Smooth muscle cell (in vitro differentiated cells): ENCODE results near the gene TRMT10B. TPM values are rescaled to one million over a fixed set of nuclear protein-coding genes. Genes with fewer than 3 reads are reported as not detected.

Source experiments
- DNase-seq: peaks from one replicate; lab custom pipeline; 2025; ENCODE audit not compliant: unreplicated experiment; lab: John Stamatoyannopoulos, UW
- H2AFZ ChIP-seq: fragments of 200-600 bp; sonication (generic); 2 replicates; pipeline ENCODE4 v1.6.0; 2016; ENCODE audit warnings: antibody characterized with exemption, low read depth, mild to moderate bottlenecking
- H3F3A ChIP-seq: fragments of 200-600 bp; sonication (generic); 2 replicates; pipeline ENCODE4 v1.6.0; 2017; ENCODE audit warnings: antibody characterized with exemption, low read depth
- H3K27ac ChIP-seq: fragments of 200-600 bp; sonication (generic); 2 replicates; pipeline ENCODE4 v1.5.1; 2016; ENCODE audit warnings: low read depth, mild to moderate bottlenecking
- H3K27me3 ChIP-seq: fragments of 200-600 bp; sonication (generic); 2 replicates; pipeline ENCODE4 v1.6.1; 2016; ENCODE audit warnings: low read depth, mild to moderate bottlenecking
- H3K36me3 ChIP-seq: fragments of 200-600 bp; sonication (generic); 2 replicates; pipeline ENCODE4 v1.5.1; 2016; ENCODE audit warnings: low read depth
- H3K4me1 ChIP-seq: fragments of 200-600 bp; sonication (generic); 2 replicates; pipeline ENCODE4 v1.5.1; 2016; ENCODE audit warnings: low read depth
- H3K4me2 ChIP-seq: fragments of 200-600 bp; sonication (generic); 2 replicates; pipeline ENCODE4 v1.6.0; 2016; ENCODE audit warnings: mild to moderate bottlenecking
- H3K4me3 ChIP-seq: fragments of 200-600 bp; sonication (generic); 2 replicates; pipeline ENCODE4 v1.5.1; 2016; ENCODE audit warnings: mild to moderate bottlenecking
- H3K79me2 ChIP-seq: fragments of 200-600 bp; sonication (generic); 2 replicates; pipeline ENCODE4 v1.6.0; 2016; ENCODE audit warnings: low read depth, mild to moderate bottlenecking
- H3K9ac ChIP-seq: fragments of 200-600 bp; sonication (generic); 2 replicates; pipeline ENCODE4 v1.6.0; 2016; ENCODE audit warnings: low read depth
- H3K9me3 ChIP-seq: fragments of 200-600 bp; sonication (generic); replicated peaks from 2 replicates; pipeline ENCODE4 v1.5.1; 2016; ENCODE audit warnings: low read depth
- H4K20me1 ChIP-seq: fragments of 200-600 bp; sonication (generic); 2 replicates; pipeline ENCODE4 v1.6.0; 2016; ENCODE audit warnings: low read depth
- WGBS: methylation state at CpG from one replicate; pipeline ENCODE4 v1.1.7; 2016; ENCODE audit warnings: low lambda C conversion rate; 5-methylcytosine and 5-hydroxymethylcytosine counted together
- polyA plus RNA-seq: library from polyadenylated mRNA; unstranded; fragments of >200 nt; fragmentation: Nextera tagmentation; extraction: Ambion mirVana; gene quantifications from 2 replicates; pipeline ENCODE4 v1.2.1, GENCODE V29; 2016
- total RNA-seq: library from RNA; depleted of rRNA; stranded (reverse); fragments of >200 nt; gene quantifications from 2 replicates; pipeline ENCODE4 v1.2.3, GENCODE V29; 2014
- TF ChIP-seq, protein P1 (sequence below): fragments of 200-600 bp; sonication (generic); IDR thresholded peaks from 2 replicates; pipeline ENCODE4 v1.5.1; 2017; ENCODE audit warnings: borderline replicate concordance, mild to moderate bottlenecking, antibody characterized with exemption; ENCODE audit not compliant: insufficient read depth, poor library complexity, severe bottlenecking

Gene TRMT10B
- total and polyA plus RNA-seq, 2 experiments from 2014 or later, result 2.7 to 6.4 TPM

DNA sequence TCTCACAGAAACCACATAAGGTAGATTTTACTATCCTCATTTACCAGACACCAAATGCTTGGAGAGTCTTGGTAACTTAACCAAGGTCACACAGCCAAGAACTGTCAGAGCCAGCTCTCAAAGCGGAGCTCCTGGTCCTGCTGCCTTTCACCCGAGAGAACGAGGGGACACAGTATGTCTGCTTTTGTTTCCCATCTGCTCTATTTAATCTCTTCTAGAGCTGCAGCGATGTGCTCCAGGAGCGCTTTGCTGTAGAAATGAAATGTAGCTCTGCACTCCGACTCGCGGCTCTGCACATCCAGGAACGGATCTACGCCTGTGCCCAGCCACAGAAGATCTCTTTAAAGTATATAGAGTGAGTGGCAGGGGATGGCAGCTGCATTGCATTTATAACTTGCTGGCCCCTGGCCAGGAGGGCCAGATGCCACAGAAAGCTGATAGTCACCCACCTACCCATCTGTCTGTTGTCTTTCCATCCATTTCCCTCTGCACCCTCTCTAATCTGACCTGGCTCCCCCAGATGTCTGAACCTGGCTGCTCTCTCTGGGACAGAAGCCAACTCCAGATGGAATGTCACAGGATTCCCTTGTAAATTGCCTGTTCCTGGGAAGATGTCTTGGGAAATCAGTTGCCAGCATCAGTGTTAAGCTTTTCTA, 21.4 kb upstream of the TRMT10B start:
- WGBS, result 92% methylated on average over 10 of the region's 10 CpGs

GRCh38 chr9:37732952-37733351, 20.7 kb upstream of the TRMT10B start:
- H3K4me2 ChIP-seq, result no peak overlapping the region
- no peaks in the 10 kb centered on the region for H3K79me2 ChIP-seq
- TF ChIP-seq, protein P1, sequence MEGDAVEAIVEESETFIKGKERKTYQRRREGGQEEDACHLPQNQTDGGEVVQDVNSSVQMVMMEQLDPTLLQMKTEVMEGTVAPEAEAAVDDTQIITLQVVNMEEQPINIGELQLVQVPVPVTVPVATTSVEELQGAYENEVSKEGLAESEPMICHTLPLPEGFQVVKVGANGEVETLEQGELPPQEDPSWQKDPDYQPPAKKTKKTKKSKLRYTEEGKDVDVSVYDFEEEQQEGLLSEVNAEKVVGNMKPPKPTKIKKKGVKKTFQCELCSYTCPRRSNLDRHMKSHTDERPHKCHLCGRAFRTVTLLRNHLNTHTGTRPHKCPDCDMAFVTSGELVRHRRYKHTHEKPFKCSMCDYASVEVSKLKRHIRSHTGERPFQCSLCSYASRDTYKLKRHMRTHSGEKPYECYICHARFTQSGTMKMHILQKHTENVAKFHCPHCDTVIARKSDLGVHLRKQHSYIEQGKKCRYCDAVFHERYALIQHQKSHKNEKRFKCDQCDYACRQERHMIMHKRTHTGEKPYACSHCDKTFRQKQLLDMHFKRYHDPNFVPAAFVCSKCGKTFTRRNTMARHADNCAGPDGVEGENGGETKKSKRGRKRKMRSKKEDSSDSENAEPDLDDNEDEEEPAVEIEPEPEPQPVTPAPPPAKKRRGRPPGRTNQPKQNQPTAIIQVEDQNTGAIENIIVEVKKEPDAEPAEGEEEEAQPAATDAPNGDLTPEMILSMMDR, result no peak
- no peak overlapping the region for H3K9ac ChIP-seq
- H3K27ac ChIP-seq, result no peak overlapping the region
- H4K20me1 ChIP-seq, result no peaks in the 10 kb centered on the region
- no peak overlapping the region for H3K4me3 ChIP-seq
- H3K4me1 ChIP-seq, result peaks cover 4% of the 10 kb centered on the region
- H3K36me3 ChIP-seq, result no peaks in the 10 kb centered on the region
- H3K27me3 ChIP-seq, result peaks cover 11% of the 10 kb centered on the region
- 94% methylated on average over 2 of the region's 2 CpGs for WGBS
- H3F3A ChIP-seq, result no peaks in the 10 kb centered on the region
- no peaks in the 10 kb centered on the region for H3K9me3 ChIP-seq
- DNase-seq, result no peak
- H2AFZ ChIP-seq, result no peak overlapping the region

More for the DNA sequence above, 21.4 kb upstream of the TRMT10B start:
- TF ChIP-seq, protein P1, result no peak
- Histone ChIP-seq H4K20me1 (no peaks in the 10 kb centered on the region), H3K4me3 (no peak overlapping the region), H3K9me3 (no peaks in the 10 kb centered on the region), H3K36me3 (no peaks in the 10 kb centered on the region), H3F3A (no peaks in the 10 kb centered on the region), H3K79me2 (no peaks in the 10 kb centered on the region), H3K4me2 (no peak overlapping the region), H2AFZ (no peak overlapping the region), H3K4me1 (peaks cover 4% of the 10 kb centered on the region), H3K9ac (no peak overlapping the region), H3K27me3 (peaks cover 11% of the 10 kb centered on the region), H3K27ac (no peak overlapping the region)
- no peak for DNase-seq

DNA sequence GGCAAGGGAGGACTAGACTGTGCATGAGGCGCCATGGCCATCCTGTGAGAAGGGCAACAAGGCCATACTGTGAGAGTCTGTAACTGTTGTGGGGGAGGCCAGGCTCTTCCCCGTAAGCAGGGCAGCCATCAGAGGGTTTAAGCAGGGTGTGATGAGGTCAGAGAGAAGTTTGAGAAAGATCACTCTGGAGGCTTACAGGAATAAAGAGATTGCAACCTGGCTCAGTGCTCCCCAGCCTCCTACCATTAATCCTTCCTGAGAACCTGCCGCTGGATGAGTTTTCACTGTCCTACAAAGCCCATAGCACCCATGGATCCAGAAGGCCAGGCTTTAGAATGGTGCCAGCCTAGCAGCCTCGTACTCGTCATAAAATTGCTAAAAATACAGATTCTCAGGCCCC, 14.4 kb upstream of the TRMT10B start:
- Histone ChIP-seq H3K79me2 (no peaks in the 10 kb centered on the region), H4K20me1 (no peaks in the 10 kb centered on the region), H3F3A (no peaks in the 10 kb centered on the region), H3K27me3 (no peaks in the 10 kb centered on the region), H3K4me3 (no peak overlapping the region), H2AFZ (no peak overlapping the region), H3K4me1 (no peaks in the 10 kb centered on the region), H3K36me3 (no peaks in the 10 kb centered on the region), H3K9ac (no peak overlapping the region), H3K27ac (no peak overlapping the region), H3K4me2 (no peak overlapping the region), H3K9me3 (no peaks in the 10 kb centered on the region)
- TF ChIP-seq, protein P1, result no peak
- 92% methylated on average over 5 of the region's 5 CpGs for WGBS
- no peak for DNase-seq

GRCh38 chr9:37740128-37740527, 13.5 kb upstream of the TRMT10B start:
- Histone ChIP-seq H3K27ac (no peak overlapping the region), H3K4me2 (no peak overlapping the region), H2AFZ (no peak overlapping the region), H3K9ac (no peak overlapping the region), H3K4me3 (no peak overlapping the region), H4K20me1 (no peaks in the 10 kb centered on the region), H3K79me2 (no peaks in the 10 kb centered on the region), H3F3A (no peaks in the 10 kb centered on the region), H3K9me3 (no peaks in the 10 kb centered on the region), H3K36me3 (no peaks in the 10 kb centered on the region), H3K27me3 (no peaks in the 10 kb centered on the region), H3K4me1 (no peaks in the 10 kb centered on the region)
- TF ChIP-seq, protein P1, result no peak
- 99% methylated on average over 16 of the region's 16 CpGs for WGBS
- no peak for DNase-seq
